ENCODE measurements around the gene COL5A2. TPM values are rescaled to one million over a fixed set of nuclear protein-coding genes. Genes with fewer than 3 reads are reported as not detected.

The COL5A2 gene
- total and polyA plus RNA-seq, 2 donors (not counting 3 experiments of a cell fraction or from before 2014, with no cell fraction given) = 47.4 to 123 TPM

- dilution Hi-C loops (cut with MboI; ENCODE audit: extremely low pct_ligation_motif_present, low sequenced_read_pairs) (no loop called here), intact Hi-C loops (cut with micrococcal nuclease) (loop anchor here (5.0 kb wide), 1 partner anchor 74 kb away; no protein-coding TSS in a partner anchor)
- no peaks in the 10 kb centered on the region for H3K9me3 ChIP-seq (replicated peaks; ENCODE audit: control insufficient read depth, insufficient read depth, low read length)
- H3K4me1 ChIP-seq (ENCODE audit: control insufficient read depth, extremely low read depth, insufficient read depth, low read length) = peaks cover 34% of the 10 kb centered on the region
- H3K36me3 ChIP-seq (ENCODE audit: control insufficient read depth in 2 of 2, extremely low read depth in 1 of 2, insufficient read depth in 2 of 2, low read length in 2 of 2) = no peaks in the 10 kb centered on the region
- no peaks in the 10 kb centered on the region for H4K20me1 ChIP-seq (replicated peaks; ENCODE audit: control insufficient read depth, extremely low read depth, insufficient read depth, low read length)
- H3K4me2 ChIP-seq (ENCODE audit: insufficient read depth, low read length) = no peak overlapping the region
- no peak overlapping the region for H3K4me3 ChIP-seq (replicated peaks in 1 of 3; ENCODE audit: insufficient read depth in 1 of 3, low read depth in 1 of 3, low read length in 3 of 3)
- BruUV-seq (replicated peaks) = no TSS peak
- H3K27ac ChIP-seq (ENCODE audit: insufficient read depth, low read depth, low read length) = no peak overlapping the region
- DNase-seq (ENCODE audit: low read depth, low spot score) = no peak
- H3K9ac ChIP-seq (replicated peaks; ENCODE audit: extremely low read depth, insufficient read depth, low read length) = no peak overlapping the region
- POLR2A ChIA-PET = no interaction called here
- H2AFZ ChIP-seq (ENCODE audit: low read depth, low read length) = no peak overlapping the region
- H3K27me3 ChIP-seq (ENCODE audit: control insufficient read depth in 2 of 2, insufficient read depth in 2 of 2, low read length in 2 of 2) = no peaks in the 10 kb centered on the region
- H3K79me2 ChIP-seq (ENCODE audit: control insufficient read depth, insufficient read depth, low read length) = no peaks in the 10 kb centered on the region
- CTCF ChIA-PET = interaction anchor here (0.7 to 6.2 kb wide), 2 partner anchors 35 to 74 kb away, joined by 4 to 45 read pairs; no protein-coding TSS in a partner anchor
- FAIRE-seq = no peak
- no peak for TF ChIP-seq MAX (IDR thresholded peaks at IDR 0.05; ENCODE audit: insufficient read depth, insufficient read length)
- no peak for TF ChIP-seq JUN (IDR thresholded peaks at IDR 0.05; ENCODE audit: borderline replicate concordance, insufficient read depth, insufficient read length, low read depth)
- TF ChIP-seq MYC (IDR thresholded peaks at IDR 0.05; ENCODE audit: low read depth, low read length) = no peak
- no peaks in the 10 kb centered on the region for H3K9me1 ChIP-seq (replicated peaks; ENCODE audit: control insufficient read depth, extremely low read depth, insufficient read depth, low read length)
Observed at GRCh38 chr2:189213250-189213649, 33.7 kb upstream of the COL5A2 start.

GRCh38 chr2:189210250-189211087 is 30.9 kb upstream of the COL5A2 start:
- no peaks in the 10 kb centered on the region for H3K27me3 ChIP-seq (ENCODE audit: control insufficient read depth in 2 of 2, insufficient read depth in 2 of 2, low read length in 2 of 2)
- peak; percentile 94 for DNase-seq (ENCODE audit: low read depth, low spot score)
- peak overlapping the region; percentile 87 for H3K9ac ChIP-seq (replicated peaks; ENCODE audit: extremely low read depth, insufficient read depth, low read length)
- TSS peak; percentile 78 for BruUV-seq (replicated peaks)
- dilution Hi-C loops (cut with MboI; ENCODE audit: extremely low pct_ligation_motif_present, low sequenced_read_pairs) (no loop called here), intact Hi-C loops (cut with micrococcal nuclease) (loop anchor here (1.0 to 5.0 kb wide), 3 partner anchors 9 to 77 kb away; partner anchors contain the start of gene COL5A2)
- no peaks in the 10 kb centered on the region for H3K9me3 ChIP-seq (replicated peaks; ENCODE audit: control insufficient read depth, insufficient read depth, low read length)
- H3K36me3 ChIP-seq (ENCODE audit: control insufficient read depth in 2 of 2, extremely low read depth in 1 of 2, insufficient read depth in 2 of 2, low read length in 2 of 2) = no peaks in the 10 kb centered on the region
- CTCF ChIA-PET = interaction anchor here (0.6 to 6.2 kb wide), 11 partner anchors 9 to 1293 kb away, joined by 3 to 55 read pairs (median 5); partner anchors contain the start of gene COL5A2
- H3K4me1 ChIP-seq (ENCODE audit: control insufficient read depth, extremely low read depth, insufficient read depth, low read length) = peaks cover 35% of the 10 kb centered on the region
- POLR2A ChIA-PET = interaction anchor here (1.1 kb wide), 1 partner anchor 31 kb away, joined by 3 read pairs; the partner anchor contains the start of gene COL5A2
- H3K79me2 ChIP-seq (ENCODE audit: control insufficient read depth, insufficient read depth, low read length) = no peaks in the 10 kb centered on the region
- H3K4me2 ChIP-seq (ENCODE audit: insufficient read depth, low read length) = peak overlapping the region; percentile 96
- H3K27ac ChIP-seq (ENCODE audit: insufficient read depth, low read depth, low read length) = peak overlapping the region; percentile 95
- TF ChIP-seq GATA2 (IDR thresholded peaks at IDR 0.05; ENCODE audit: insufficient read depth, insufficient read length, low read depth, low read length) = peak; percentile 40
- no peak for TF ChIP-seq CTCF (IDR thresholded peaks at IDR 0.05; ENCODE audit: extremely low read depth in 1 of 2, insufficient read depth in 1 of 2, low read depth in 1 of 2, low read length in 2 of 2)
- TF ChIP-seq POLR2A (IDR thresholded peaks at IDR 0.05; ENCODE audit: low read depth, low read length) = no peak
- no peak for TF ChIP-seq EZH2 (IDR thresholded peaks at IDR 0.05; ENCODE audit: borderline replicate concordance, low read depth, low read length, severe bottlenecking)
- no peak for TF ChIP-seq MYC (IDR thresholded peaks at IDR 0.05; ENCODE audit: low read depth, low read length)
- peak; percentile 94 for TF ChIP-seq JUN (IDR thresholded peaks at IDR 0.05; ENCODE audit: borderline replicate concordance, insufficient read depth, insufficient read length, low read depth)
- no peak for TF ChIP-seq MAX (IDR thresholded peaks at IDR 0.05; ENCODE audit: insufficient read depth, insufficient read length)
- TF ChIP-seq POLR2AphosphoS5 (IDR thresholded peaks at IDR 0.05; ENCODE audit: insufficient read depth, low read depth, low read length) = peak; percentile 49
- peak; percentile 96 for TF ChIP-seq FOS (IDR thresholded peaks at IDR 0.05; ENCODE audit: borderline replicate concordance, insufficient read depth, low read length)
- H4K20me1 ChIP-seq (replicated peaks; ENCODE audit: control insufficient read depth, extremely low read depth, insufficient read depth, low read length) = no peaks in the 10 kb centered on the region
- peak overlapping the region in 2 of 3 experiments; percentile 16 to 68 for H3K4me3 ChIP-seq (replicated peaks in 1 of 3; ENCODE audit: insufficient read depth in 1 of 3, low read depth in 1 of 3, low read length in 3 of 3)
- peak; percentile 94 for FAIRE-seq
- H2AFZ ChIP-seq (ENCODE audit: low read depth, low read length) = peak overlapping the region; percentile 82
- no peaks in the 10 kb centered on the region for H3K9me1 ChIP-seq (replicated peaks; ENCODE audit: control insufficient read depth, extremely low read depth, insufficient read depth, low read length)

Measured in endothelial cell of umbilical vein (primary cell).